ENCODE data around the gene CLDN14. TPM values are rescaled to one million over a fixed set of nuclear protein-coding genes. Genes with fewer than 3 reads are reported as not detected.

CLDN14 gene
- total RNA-seq, 1 donor from 2014 or later = not detected

GRCh38 chr21:36433059-36433709 is 46.7 kb downstream of the CLDN14 start:
- H3K4me1 ChIP-seq = peaks cover 27% of the 10 kb centered on the region

GRCh38 chr21:36431252-36431651 is 48.7 kb downstream of the CLDN14 start:
- no peak for TF ChIP-seq CTCF (IDR thresholded peaks at IDR 0.05)

More at GRCh38 chr21:36433059-36433709, 46.7 kb downstream of the CLDN14 start:
- ATAC-seq (no peak), DNase-seq (no peak)
- no peaks in the 10 kb centered on the region for H3K36me3 ChIP-seq
- H3K27me3 ChIP-seq (ENCODE audit: low read depth) = peaks cover 4% of the 10 kb centered on the region
- H3K4me3 ChIP-seq = no peak overlapping the region
- H3K9me3 ChIP-seq = no peaks in the 10 kb centered on the region
- H3K27ac ChIP-seq = no peak overlapping the region
- no peak for TF ChIP-seq CTCF (IDR thresholded peaks at IDR 0.05)
- intact Hi-C loops (cut with DNase I) = no loop called here

GRCh38 chr21:36430841-36431240 is 49.1 kb downstream of the CLDN14 start:
- Histone ChIP-seq H3K4me3 (peak overlapping the region; percentile 39), H3K9me3 (no peaks in the 10 kb centered on the region), H3K27ac (peak overlapping the region; percentile 79), H3K36me3 (no peaks in the 10 kb centered on the region), H3K4me1 (peaks cover 18% of the 10 kb centered on the region), H3K27me3 (ENCODE audit: low read depth) (peaks cover 4% of the 10 kb centered on the region)
- no peak for TF ChIP-seq CTCF (IDR thresholded peaks at IDR 0.05)
- no peak for DNase-seq
- no peak for ATAC-seq
- intact Hi-C loops (cut with DNase I) = no loop called here

More at GRCh38 chr21:36431252-36431651, 48.7 kb downstream of the CLDN14 start:
- ATAC-seq (no peak), DNase-seq (no peak)
- intact Hi-C loops (cut with DNase I) = no loop called here
- peaks cover 4% of the 10 kb centered on the region for H3K27me3 ChIP-seq (ENCODE audit: low read depth)
- peaks cover 18% of the 10 kb centered on the region for H3K4me1 ChIP-seq
- H3K27ac ChIP-seq = peak overlapping the region; percentile 1
- H3K4me3 ChIP-seq = peak overlapping the region; percentile 39
- H3K36me3 ChIP-seq = no peaks in the 10 kb centered on the region
- no peaks in the 10 kb centered on the region for H3K9me3 ChIP-seq

- Histone ChIP-seq H3K9me3 (no peaks in the 10 kb centered on the region), H3K27me3 (ENCODE audit: low read depth) (peaks cover 4% of the 10 kb centered on the region), H3K27ac (peak overlapping the region; percentile 79), H3K4me3 (peak overlapping the region; percentile 39), H3K36me3 (no peaks in the 10 kb centered on the region), H3K4me1 (peaks cover 18% of the 10 kb centered on the region)
- peak; percentile 81 for DNase-seq
- peak; percentile 85 to 90 for ATAC-seq
- intact Hi-C loops (cut with DNase I) = no loop called here
- no peak for TF ChIP-seq CTCF (IDR thresholded peaks at IDR 0.05)
Measured at GRCh38 chr21:36429947-36430546, 49.9 kb downstream of the CLDN14 start.

GRCh38 chr21:36428761-36429432 is 51.0 kb downstream of the CLDN14 start:
- H3K4me3 ChIP-seq = no peak overlapping the region
- TF ChIP-seq CTCF (IDR thresholded peaks at IDR 0.05) = no peak
- no peak overlapping the region for H3K27ac ChIP-seq
- intact Hi-C loops (cut with DNase I) = no loop called here
- peaks cover 18% of the 10 kb centered on the region for H3K4me1 ChIP-seq
- H3K9me3 ChIP-seq = no peaks in the 10 kb centered on the region
- H3K36me3 ChIP-seq = no peaks in the 10 kb centered on the region
- ATAC-seq (no peak), DNase-seq (no peak)
- peaks cover 4% of the 10 kb centered on the region for H3K27me3 ChIP-seq (ENCODE audit: low read depth)

All from lower lobe of right lung (tissue), 2 donors.